GM13977 (cell line): ENCODE measurements around the gene KEAP1.

ENCODE experiments used
- DNase-seq: peaks from one replicate; pipeline ENCODE4 v3.0.0; 2012; ENCODE audit warnings: low spot score
- in situ Hi-C: fragments of 300-500 bp; cut with MboI; formaldehyde crosslinking; loops from one replicate; pipeline ENCODE4 v1.12.0; 2022; ENCODE audit warnings: low sequenced_read_pairs, low pct_unique_long_range_greater_than_20kb, mixed read lengths, inconsistent platforms; ENCODE audit not compliant: unreplicated experiment
- TF ChIP-seq, protein P1 (sequence below): IDR thresholded peaks from 2 replicates; pipeline ENCODE4 v1.5.1; 2012; ENCODE audit warnings: mild to moderate bottlenecking, control low read depth; ENCODE audit not compliant: insufficient read depth; ENCODE audit errors: extremely low read depth, missing control alignments

KEAP1 gene

GRCh38 chr19:10523135-10523636, 20.0 kb upstream of the KEAP1 start:
- TF ChIP-seq, protein P1, sequence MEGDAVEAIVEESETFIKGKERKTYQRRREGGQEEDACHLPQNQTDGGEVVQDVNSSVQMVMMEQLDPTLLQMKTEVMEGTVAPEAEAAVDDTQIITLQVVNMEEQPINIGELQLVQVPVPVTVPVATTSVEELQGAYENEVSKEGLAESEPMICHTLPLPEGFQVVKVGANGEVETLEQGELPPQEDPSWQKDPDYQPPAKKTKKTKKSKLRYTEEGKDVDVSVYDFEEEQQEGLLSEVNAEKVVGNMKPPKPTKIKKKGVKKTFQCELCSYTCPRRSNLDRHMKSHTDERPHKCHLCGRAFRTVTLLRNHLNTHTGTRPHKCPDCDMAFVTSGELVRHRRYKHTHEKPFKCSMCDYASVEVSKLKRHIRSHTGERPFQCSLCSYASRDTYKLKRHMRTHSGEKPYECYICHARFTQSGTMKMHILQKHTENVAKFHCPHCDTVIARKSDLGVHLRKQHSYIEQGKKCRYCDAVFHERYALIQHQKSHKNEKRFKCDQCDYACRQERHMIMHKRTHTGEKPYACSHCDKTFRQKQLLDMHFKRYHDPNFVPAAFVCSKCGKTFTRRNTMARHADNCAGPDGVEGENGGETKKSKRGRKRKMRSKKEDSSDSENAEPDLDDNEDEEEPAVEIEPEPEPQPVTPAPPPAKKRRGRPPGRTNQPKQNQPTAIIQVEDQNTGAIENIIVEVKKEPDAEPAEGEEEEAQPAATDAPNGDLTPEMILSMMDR: no peak
- in situ Hi-C loops: no loop called here
- DNase-seq: no peak

GRCh38 chr19:10521461-10522171, 18.5 kb upstream of the KEAP1 start:
- DNase-seq: no peak
- TF ChIP-seq, protein P1: no peak
- in situ Hi-C loops: no loop called here

DNA sequence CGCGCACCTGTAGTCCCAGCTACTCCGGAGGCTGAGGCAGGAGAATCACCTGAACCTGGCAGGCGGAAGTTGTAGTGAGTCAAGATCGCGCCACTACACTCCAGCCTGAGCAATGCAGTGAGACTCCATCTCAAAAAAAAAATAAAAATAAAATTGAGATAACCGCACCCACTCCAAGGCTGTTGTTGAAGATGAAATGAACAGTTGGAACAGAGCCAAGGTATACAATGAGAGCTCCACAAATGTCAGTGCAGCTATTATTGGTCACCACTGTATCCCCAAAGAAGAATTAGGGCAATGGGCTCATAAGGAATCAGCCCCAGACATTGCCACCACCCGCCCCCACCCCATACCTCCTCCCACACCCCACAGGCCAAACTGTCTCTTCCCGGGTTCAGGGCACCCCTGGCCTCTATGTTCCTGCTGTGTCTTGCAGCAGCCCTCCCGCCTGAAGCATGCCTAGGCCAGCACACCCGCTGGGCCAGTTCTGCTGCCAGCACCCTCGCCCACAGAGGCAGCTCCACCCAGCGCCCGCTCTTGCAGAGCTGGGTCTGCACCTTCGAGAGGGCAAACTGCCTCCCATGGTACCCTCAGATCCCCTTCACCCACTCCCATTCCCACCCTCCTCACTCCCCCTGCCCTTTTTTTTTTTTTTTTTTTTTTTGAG, 17.6 kb upstream of the KEAP1 start:
- in situ Hi-C loops: no loop called here
- no peak for DNase-seq
- TF ChIP-seq, protein P1: no peak

GRCh38 chr19:10519421-10519820, 16.3 kb upstream of the KEAP1 start:
- TF ChIP-seq, protein P1: no peak
- in situ Hi-C loops: no loop called here
- DNase-seq: no peak

- TF ChIP-seq, protein P1: no peak
- DNase-seq: peak; percentile 48
- in situ Hi-C loops: no loop called here
Measured at GRCh38 chr19:10518444-10519361, 15.5 kb upstream of the KEAP1 start.

DNA sequence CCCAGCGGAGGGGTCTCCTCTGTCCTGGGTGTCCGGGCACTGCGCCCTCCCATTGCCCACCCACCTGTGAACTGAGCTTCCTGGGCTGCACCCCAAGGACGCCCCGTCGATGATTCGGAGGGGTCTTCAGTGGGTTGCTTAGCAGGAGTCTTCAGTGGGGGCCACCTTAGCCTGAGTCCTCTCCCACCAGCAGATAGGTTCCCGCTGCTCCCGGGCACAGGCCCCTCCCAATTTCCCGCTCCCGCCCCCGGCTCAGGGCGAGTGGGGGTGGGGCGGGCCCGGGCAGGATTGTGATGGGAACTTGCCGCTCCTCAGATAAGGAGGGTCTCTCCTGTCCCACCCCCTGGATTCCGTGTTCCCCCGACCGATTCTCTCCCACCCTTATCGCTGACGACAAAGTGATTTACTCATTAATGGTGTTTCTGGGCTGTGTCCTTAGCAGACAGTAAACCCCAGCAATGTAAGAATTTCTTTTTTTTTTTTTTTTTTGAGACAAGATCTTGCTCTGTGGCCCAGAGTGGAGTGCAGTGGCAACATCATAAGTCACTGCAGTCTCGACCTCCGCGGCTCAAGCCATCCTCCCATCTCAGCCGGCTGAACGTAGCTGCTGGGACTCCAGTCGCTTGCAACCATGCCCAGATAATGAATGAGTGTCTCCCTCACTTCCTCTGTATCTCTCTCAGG, 14.7 kb upstream of the KEAP1 start:
- peak; percentile 36 for DNase-seq
- TF ChIP-seq, protein P1: no peak
- in situ Hi-C loops: no loop called here
